SHP77 (cell line): ENCODE data around the gene C3orf38.
"Not testable (repeated sequence)": the region's sequence is repeated elsewhere in the genome, so short reads cannot be mapped to it uniquely, and the experiment has no call there.

Experiments used
- DNase-seq, 2 experiments: peaks; one replicate each; lab custom pipeline; 2025; lab: John Stamatoyannopoulos, UW

The C3orf38 gene

DNA sequence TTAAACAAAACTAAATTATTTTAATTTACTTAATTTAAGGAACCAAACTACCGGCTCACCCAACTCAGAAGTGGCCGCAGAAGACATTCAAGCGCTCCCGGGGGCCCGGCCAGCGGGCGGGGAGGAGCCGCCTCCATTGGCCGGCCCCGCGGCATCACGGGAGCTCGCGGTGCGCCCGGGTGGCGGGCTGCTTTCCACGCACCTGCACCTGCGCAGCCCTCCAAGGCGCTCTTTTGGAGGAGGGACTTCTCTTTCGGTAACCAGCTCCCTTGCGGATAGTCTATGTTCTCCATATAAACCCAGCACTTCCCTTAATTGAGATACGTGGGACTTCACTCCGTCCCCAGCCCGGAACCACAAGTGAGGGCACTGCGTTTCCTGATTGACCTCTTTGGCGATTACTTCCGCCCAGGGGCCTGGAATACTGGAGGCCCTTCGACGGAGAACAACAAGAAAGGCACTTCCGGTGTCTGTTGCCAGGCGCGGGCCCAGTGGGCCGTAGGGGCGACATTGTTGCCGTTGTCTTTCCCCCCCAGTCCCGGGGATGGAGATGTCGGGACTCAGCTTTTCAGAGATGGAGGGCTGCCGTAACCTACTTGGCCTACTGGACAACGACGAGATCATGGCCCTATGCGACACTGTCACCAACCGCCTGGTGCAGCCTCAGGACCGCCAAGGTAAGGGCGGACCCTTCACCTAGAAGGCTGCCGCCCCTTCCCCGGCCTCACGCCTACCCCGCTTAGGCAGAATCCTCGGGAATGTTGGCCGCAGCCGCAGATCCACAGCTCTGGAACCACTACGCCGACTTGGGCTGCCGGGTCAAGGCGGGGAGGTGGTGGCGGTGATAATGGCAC lies at the start of gene C3orf38:
C3orf38 (plus strand) TSS at position 451 of the 854 bp plus-strand sequence; CDS start at position 545, 94 bp downstream.
- peak; percentile 90 to 95 for DNase-seq

DNA sequence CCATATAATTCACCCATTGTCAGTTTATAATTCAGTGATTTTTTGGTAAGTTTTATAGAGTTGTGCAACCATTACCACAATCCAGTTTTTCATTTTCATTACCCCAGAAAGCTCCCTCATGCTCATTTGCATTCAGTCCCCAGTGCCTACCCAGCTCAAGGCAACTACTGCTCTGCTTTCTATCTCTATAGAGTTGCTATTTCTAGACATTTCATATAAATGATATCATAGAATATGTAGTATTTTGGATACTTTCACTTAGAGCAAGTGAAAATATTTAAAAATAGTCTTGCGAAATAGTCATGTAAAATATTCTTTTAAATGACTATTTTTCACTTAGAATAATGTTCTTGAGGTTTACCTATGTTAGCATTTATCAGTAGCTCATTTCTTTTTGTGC lies 48.6 kb upstream of the C3orf38 start:
- no peak for DNase-seq

GRCh38 chr3:88105325-88105724 lies 44.4 kb upstream of the C3orf38 start:
- DNase-seq: no peak

DNA sequence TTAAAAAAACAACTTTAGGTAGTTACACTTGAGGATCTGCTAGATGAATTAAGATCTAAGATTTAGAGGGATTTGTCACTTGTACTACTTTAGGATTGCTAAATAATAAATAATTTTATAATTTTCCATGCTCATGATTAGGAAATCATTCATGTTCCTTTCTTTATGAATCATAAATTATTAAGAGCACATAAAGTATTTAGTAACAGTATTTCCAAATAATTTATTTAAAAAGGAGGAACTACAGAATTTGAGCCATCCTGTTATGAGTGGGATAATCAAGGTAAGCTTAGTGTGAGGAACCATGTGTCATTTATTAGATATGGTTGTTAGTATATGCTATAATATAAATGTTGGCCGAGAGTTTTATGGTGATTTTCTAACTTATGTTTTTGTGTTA lies 37.5 kb upstream of the C3orf38 start:
- DNase-seq: no peak

DNA sequence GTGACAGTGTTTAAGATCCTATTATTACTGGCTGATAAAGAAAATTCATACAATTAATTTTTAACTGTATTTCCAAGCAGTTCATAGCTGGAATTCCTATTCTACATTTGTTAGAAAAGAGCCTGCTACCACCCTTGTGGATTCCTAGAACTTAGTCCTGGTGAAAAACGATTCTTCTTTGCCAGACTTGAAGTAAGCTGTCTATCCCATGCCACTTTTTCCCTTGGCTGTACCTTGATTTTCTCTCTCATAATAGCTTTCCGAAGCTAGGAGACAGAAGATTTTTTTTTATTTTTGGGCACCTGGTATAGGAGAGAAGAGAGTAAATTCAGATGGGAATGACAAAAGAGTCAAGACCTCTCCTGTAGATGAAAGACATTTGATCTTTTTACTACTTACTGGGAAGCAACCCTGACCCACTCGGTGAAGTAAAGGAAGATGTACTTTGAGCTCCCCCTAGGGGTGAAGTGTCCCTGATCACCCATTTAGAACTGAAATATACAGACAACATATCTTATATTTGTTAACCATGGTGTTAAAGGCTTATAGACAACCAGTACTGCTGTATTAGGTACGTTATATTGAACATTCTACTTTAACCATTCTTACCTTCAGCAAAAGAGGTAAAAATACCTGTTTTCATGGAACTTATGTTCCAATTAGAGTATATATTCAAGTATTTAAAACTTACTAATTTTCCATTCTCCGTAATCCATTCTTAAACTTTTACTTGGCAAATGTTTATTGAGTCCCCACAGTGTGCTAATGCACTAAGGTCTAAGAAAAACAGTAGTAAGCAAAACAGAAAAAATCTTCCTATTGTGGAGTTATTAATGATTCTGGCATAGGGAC lies 36.2 kb upstream of the C3orf38 start:
- peak; percentile 41 to 53 for DNase-seq

- DNase-seq: no peak
Measured at GRCh38 chr3:88114878-88115549, 34.7 kb upstream of the C3orf38 start.

- DNase-seq: no peak
Measured at GRCh38 chr3:88117683-88118082, 32.1 kb upstream of the C3orf38 start.

- DNase-seq: not testable (repeated sequence)
Measured at GRCh38 chr3:88118603-88119002, 31.2 kb upstream of the C3orf38 start.

- no peak for DNase-seq
Measured at GRCh38 chr3:88123526-88123925, 26.2 kb upstream of the C3orf38 start.

DNA sequence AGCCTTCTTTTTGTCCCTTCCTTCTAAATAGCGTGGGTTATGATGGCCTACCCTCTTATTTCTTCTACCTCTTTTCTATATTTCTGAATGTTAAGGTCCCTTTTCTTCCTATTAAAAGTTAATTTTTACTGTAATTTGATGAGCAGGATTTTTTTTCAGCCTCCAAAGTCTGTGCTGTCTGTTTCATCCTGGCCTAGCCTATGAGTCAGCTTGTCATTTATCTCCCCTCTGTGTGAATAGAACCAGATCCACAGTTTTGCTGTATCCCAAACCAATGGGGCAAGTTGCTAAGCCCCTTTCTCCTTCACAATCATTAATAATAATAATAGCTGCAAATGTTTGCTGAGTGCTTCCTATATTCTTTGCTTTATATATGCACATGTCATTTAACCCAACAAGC lies 18.1 kb upstream of the C3orf38 start:
- no peak for DNase-seq

DNA sequence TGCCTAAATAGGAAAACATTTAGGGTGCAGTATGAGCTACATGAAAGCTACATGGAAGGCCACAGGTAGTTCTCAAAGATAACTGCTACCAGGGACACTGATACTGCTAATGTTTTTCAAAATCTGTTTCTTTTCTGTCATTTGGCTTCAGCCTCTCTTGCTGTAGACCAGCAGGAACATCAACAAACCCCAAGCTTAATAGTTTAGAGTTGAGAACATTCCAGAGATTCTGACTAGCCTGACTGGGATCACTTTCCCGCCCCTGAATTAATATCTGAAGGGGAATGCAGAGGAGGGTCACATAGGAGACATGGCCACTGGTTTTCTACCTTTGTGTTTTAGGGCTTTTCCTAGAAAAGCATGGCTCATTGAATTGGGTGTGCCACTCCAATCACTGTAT lies 16.9 kb upstream of the C3orf38 start:
- no peak for DNase-seq

DNA sequence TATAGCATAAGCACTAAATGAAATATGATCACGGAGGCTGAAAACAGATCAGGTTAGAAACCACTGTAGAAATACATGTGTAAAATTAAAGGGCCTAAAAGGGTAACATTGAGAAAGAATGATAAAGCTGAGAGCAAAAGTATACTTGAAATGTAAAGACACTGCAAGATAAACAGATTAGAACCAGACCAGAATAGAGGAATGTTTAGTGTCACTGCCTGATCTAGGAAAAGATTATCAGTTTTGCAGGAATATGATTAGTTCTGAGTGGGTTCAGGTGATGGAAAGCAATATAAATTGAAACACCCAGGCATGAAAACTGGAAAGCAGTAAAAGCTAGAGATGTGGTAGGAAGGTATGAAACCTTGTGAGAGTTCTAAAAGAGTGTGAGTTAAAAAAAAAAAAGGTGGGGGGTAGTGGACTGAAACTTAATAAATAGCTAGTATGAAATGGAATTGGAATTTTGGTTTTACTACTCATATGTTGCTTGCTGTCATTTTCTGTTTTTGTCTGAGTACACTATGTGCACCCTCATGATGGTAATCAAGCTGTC lies 16.0 kb upstream of the C3orf38 start:
- DNase-seq: no peak

GRCh38 chr3:88137836-88138235 lies 11.9 kb upstream of the C3orf38 start:
- DNase-seq: no peak

GRCh38 chr3:88141458-88142083 lies 8.2 kb upstream of the C3orf38 start:
- DNase-seq: no peak

- DNase-seq: no peak
Measured at GRCh38 chr3:88142094-88142624, 7.6 kb upstream of the C3orf38 start.

DNA sequence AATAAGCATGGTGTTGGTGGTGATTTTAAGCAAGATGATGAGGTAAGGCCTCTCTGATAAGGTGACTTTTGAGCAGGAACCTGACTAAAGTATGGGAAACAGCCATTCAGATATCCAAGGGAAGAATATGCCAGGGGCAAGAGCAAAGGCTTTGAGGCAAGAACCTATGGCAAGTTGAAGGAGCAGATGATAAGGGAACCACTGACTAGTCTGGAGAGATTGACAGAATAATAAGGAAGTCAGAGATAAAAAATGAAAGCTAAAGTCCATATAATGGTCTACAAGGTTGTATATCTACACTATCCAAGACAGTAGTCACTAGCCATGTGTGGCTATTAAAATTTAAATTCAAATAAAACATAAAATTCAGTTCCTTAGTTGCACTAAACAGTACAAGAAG lies 2.5 kb upstream of the C3orf38 start:
- no peak for DNase-seq

GRCh38 chr3:88148651-88149050 lies 1.1 kb upstream of the C3orf38 start:
- DNase-seq: no peak

DNA sequence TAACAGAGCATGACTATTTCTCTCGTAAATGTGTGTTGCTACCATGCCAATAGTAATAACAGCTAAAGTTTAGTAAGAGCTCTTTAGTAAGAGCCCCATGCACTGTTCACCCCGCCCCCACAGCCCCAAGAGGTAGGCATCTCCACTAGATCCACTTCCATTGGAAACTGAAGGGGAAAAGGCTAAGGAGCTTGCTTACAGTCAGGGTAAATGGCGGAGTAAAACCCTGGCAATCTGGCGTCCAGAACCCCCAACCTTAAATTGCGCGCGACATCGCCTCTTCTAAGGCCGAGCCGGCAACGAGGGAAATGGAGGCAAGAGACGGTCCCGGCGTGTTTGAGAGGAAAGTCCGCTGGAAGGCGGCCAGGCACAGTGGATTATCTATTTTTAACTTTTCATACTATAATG lies 654 bp upstream of the C3orf38 start:
- peak; percentile 59 to 62 for DNase-seq

- peak in 1 of 2 experiments; percentile 2 for DNase-seq
Measured at GRCh38 chr3:88150371-88150770, 612 bp downstream of the C3orf38 start.

DNA sequence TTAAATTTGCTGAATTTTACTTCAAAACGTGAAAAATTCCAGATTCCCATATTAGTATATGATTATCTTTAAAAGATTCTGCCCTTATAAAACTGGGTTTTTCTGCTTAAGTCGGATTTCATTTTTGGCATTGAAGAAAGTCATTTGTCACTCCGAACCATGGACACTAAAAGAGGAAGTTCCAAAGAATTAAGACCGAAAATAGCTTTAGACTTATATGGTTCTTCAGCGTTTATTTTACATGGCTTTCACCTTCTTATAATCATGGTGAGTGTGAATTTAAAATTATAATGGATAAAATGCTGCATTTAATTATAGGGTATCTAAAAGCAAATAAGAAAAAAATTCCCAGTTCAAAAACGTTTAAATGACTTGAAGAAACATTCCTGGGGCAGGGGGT lies 1.0 kb downstream of the C3orf38 start:
- no peak for DNase-seq

DNA sequence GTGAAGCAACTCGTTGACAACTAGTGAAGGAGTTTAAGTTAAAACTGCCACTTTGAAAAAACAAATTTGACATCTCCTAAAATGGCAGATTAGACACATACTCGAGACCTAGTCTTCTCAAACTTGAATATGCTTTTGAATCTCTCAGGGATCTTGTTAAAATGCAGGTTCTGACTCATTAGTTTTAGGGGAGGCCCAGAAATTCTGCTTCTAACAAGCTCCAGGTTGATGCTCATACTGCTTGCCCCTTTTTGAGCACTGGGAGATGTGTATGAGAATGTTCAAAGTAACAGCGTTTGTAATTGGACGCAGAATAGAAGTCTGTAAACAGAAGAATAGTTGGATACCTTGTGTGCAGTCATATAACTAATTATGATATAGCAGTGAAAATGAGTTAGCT lies 1.6 kb downstream of the C3orf38 start:
- DNase-seq: no peak
